Measurements from ENCODE around the gene EIF3A.

The EIF3A gene

GRCh38 chr10:118985576-118985975 lies 95.0 kb downstream of the EIF3A start:
- no peak for TF ChIP-seq CTCF (IDR thresholded peaks at IDR 0.05)
- Histone ChIP-seq H3K9me3 (no peaks in the 10 kb centered on the region), H3K4me3 (ENCODE audit: low read depth in 1 of 2, low read length in 1 of 2) (no peak overlapping the region)

More at GRCh38 chr10:118985576-118985975, 95.0 kb downstream of the EIF3A start:
- Histone ChIP-seq H3K4me1 (ENCODE audit: control insufficient read depth in 1 of 2, insufficient read depth in 1 of 2, low read depth in 1 of 2, low read length in 1 of 2) (no peaks in the 10 kb centered on the region), H3K27ac (no peak overlapping the region), H3K36me3 (no peaks in the 10 kb centered on the region), H3K27me3 (no peaks in the 10 kb centered on the region)

Measured in neutrophil (primary cell).